ENCODE measurements around the gene PRM1. TPM values are rescaled to one million over a fixed set of nuclear protein-coding genes. Genes with fewer than 3 reads are reported as not detected.

PRM1 gene
- total and polyA plus RNA-seq, 8 donors: not detected

DNA sequence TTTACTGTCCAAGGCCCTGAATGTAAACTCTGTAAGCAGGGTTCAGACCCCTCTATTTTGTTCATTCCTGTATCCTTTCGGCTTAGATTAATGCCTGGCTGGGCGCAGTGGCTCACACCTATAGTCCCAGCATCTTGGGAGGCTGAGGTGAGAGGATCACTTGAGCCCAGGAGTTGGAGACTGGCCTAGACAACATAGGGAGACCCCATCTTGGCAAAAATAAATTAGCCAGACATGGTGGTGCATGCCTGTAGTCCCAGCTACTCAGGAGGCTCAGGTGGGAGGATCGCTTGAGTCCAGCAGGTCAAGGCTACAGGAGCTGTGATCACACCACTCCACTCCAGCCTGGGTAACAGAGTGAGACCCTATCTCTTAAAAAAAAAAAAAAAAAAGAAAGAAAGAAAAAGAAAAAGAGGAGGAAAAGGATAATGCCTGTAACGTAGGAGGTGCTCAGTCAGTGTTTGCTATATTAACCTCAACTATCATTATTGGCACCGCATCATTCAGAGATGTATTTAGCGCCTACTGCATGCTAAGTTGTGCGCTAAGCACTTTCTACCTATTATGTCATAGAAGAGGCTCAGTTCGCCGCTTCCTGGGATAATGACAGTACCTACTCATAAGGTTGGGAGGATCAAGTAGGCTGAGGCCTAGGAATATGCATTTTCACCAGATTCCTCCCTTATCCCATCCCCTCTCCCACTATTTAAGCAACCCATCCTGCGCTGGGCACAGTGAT lies 30.2 kb downstream of the PRM1 start:
- Histone ChIP-seq H3K36me3 (peaks cover 0 to 24% (median 0%) of the 10 kb centered on the region in 4 donors), H3K4me1 (peaks cover 17 to 30% (median 26%) of the 10 kb centered on the region in 4 donors), H3K27me3 (no peaks in the 10 kb centered on the region), H3K27ac (peak overlapping the region in 2 of 5 donors; percentile 59 to 99), H3K4me3 (no peak overlapping the region), H3K9me3 (no peaks in the 10 kb centered on the region)
- WGBS, 5 donors: 92 to 96% (median 93%) methylated on average over 10 of the region's 10 CpGs
- no peak for TF ChIP-seq POLR2AphosphoS5 (IDR thresholded peaks at IDR 0.05)
- no peak for TF ChIP-seq POLR2A (IDR thresholded peaks at IDR 0.05)
- TF ChIP-seq EP300 (IDR thresholded peaks at IDR 0.05): no peak
- TF ChIP-seq, protein P1, sequence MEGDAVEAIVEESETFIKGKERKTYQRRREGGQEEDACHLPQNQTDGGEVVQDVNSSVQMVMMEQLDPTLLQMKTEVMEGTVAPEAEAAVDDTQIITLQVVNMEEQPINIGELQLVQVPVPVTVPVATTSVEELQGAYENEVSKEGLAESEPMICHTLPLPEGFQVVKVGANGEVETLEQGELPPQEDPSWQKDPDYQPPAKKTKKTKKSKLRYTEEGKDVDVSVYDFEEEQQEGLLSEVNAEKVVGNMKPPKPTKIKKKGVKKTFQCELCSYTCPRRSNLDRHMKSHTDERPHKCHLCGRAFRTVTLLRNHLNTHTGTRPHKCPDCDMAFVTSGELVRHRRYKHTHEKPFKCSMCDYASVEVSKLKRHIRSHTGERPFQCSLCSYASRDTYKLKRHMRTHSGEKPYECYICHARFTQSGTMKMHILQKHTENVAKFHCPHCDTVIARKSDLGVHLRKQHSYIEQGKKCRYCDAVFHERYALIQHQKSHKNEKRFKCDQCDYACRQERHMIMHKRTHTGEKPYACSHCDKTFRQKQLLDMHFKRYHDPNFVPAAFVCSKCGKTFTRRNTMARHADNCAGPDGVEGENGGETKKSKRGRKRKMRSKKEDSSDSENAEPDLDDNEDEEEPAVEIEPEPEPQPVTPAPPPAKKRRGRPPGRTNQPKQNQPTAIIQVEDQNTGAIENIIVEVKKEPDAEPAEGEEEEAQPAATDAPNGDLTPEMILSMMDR (IDR thresholded peaks at IDR 0.05): no peak
- intact Hi-C loops (cut with DNase I; ENCODE audit: low total_unique reads): loop anchor here (10.0 kb wide), 1 partner anchor 126 kb away; no protein-coding TSS in a partner anchor
- DNase-seq: no peak

DNA sequence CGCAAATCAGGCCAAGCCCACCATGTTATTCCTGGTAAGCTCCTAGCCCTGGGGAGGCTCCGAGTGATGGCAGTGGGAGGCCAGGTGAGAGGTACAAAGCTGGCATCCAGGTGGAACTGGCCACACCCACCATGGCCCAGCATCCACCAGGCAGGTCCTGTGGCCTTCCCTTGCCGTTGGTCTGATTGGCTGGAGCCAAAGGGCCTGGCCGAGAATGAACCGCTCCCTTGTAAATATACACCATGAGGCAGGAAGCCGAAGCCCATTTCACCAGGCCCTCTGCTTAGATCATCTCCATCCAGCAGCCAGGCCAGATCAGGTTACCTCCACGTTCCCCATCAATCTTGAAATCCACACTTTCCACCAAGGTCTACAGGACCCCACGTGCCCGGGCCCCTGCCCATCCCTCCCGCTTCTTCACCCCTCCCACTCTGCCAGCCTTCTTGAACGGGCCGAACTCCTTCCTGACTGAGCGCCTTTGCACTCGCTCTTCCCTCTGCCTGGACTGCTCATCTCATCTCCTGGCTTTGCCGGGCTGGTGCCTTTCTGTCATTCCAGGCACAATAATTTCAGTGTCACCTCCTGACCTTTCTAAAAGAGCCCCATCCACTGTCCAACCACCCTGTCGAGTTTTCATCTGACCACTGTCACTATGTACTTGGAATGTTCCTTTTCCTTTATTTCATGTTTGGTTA lies 30.9 kb downstream of the PRM1 start:
- peaks cover 0 to 24% (median 0%) of the 10 kb centered on the region in 4 donors for H3K36me3 ChIP-seq
- 56 to 75% (median 63%) methylated on average over 16 of the region's 16 CpGs for WGBS, 5 donors
- no peaks in the 10 kb centered on the region for H3K27me3 ChIP-seq
- peak in 1 of 2 donors; percentile 33 for DNase-seq
- intact Hi-C loops (cut with DNase I; ENCODE audit: low total_unique reads): loop anchor here (10.0 kb wide), 1 partner anchor 125 kb away; no protein-coding TSS in a partner anchor
- peaks cover 15 to 28% (median 24%) of the 10 kb centered on the region in 4 donors for H3K4me1 ChIP-seq
- no peak overlapping the region for H3K4me3 ChIP-seq
- no peaks in the 10 kb centered on the region for H3K9me3 ChIP-seq
- H3K27ac ChIP-seq: no peak overlapping the region
- TF ChIP-seq POLR2A (IDR thresholded peaks at IDR 0.05) (no peak), POLR2AphosphoS5 (IDR thresholded peaks at IDR 0.05) (no peak), EP300 (IDR thresholded peaks at IDR 0.05) (no peak)
- TF ChIP-seq, protein P1 (IDR thresholded peaks at IDR 0.05): no peak

DNA sequence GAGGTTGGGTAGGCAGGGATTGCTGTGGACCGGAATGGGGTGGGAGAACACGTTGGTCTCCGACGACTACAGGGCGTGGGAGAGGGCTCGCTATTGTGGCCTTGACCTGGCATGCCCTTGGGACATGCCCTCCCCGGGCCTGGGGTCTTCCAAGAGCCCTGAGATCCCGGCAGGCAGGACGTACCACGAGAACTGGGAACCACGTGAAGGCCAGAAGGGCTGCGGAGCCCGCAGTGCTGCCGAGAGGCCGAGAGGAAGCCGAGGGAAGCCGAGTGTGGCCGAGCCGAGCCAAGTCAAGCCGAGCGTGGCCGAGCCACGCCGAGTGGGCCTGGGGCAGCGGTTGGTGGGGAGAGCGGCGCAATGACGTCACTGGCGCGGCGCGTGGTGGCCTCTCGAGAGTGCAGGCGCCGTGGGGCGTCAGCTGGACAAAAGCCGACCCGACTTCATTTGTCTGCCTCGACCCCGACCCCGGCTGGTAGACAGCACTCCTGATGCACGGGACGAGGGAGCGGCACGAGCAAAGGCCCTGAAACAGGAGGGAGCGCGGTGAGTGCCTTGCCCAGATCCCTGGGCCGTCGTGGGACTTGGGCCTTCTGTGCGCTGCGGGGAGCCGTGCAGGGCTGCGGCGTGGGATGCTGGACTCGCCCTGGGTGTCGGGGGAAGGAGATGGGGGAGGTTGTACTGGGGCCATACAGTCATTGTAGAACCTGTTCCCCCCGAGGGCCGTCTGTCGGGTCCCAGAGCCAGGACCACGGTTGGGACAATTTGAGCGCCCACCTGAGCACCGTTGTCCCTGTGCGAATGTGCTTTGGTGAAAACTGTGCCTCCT lies 31.7 kb downstream of the PRM1 start:
- DNase-seq: no peak
- Histone ChIP-seq H3K27ac (no peak overlapping the region), H3K4me3 (no peak overlapping the region), H3K9me3 (no peaks in the 10 kb centered on the region), H3K27me3 (no peaks in the 10 kb centered on the region), H3K36me3 (peaks cover 0 to 18% (median 0%) of the 10 kb centered on the region in 4 donors), H3K4me1 (peaks cover 7 to 20% (median 16%) of the 10 kb centered on the region in 4 donors)
- 91 to 95% (median 93%) methylated on average over 54 to 63 of the region's 63 CpGs for whole genome bisulfite sequencing, 5 donors
- no peak for TF ChIP-seq POLR2A (IDR thresholded peaks at IDR 0.05)
- TF ChIP-seq POLR2AphosphoS5 (IDR thresholded peaks at IDR 0.05): no peak
- TF ChIP-seq, protein P1 (IDR thresholded peaks at IDR 0.05): no peak
- no peak for TF ChIP-seq EP300 (IDR thresholded peaks at IDR 0.05)
- intact Hi-C loops (cut with DNase I; ENCODE audit: low total_unique reads): loop anchor here (10.0 kb wide), 1 partner anchor 125 kb away; no protein-coding TSS in a partner anchor

DNA sequence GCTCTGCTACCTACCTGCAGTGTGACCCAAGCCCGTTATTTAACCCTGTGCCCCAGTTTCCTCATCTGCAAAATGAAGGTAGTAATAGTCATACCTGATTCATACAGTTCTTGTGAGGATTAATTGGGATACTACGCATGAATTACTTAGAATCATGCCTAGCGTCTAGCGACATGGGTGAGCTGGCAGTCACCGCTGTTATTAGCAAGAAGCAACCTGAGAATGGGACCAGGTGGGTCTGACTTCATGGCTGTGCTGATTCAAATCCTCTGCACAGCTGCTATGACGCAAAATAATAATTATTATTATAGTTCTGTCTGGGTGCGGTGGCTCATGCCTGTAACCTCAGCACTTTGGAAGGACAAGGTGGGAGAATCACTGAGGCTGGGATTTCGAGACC lies 33.0 kb downstream of the PRM1 start:
- 86 to 98% (median 91%) methylated on average over 8 of the region's 8 CpGs for WGBS, 5 donors
- intact Hi-C loops (cut with DNase I; ENCODE audit: low total_unique reads): no loop called here
- Histone ChIP-seq H3K4me1 (peaks cover under 1 to 7% (median 3%) of the 10 kb centered on the region in 4 donors), H3K36me3 (peaks cover 0 to 12% (median 0%) of the 10 kb centered on the region in 4 donors), H3K27ac (no peak overlapping the region), H3K4me3 (no peak overlapping the region), H3K27me3 (no peaks in the 10 kb centered on the region), H3K9me3 (no peaks in the 10 kb centered on the region)
- DNase-seq: no peak
- TF ChIP-seq POLR2A (IDR thresholded peaks at IDR 0.05) (no peak), POLR2AphosphoS5 (IDR thresholded peaks at IDR 0.05) (no peak), EP300 (IDR thresholded peaks at IDR 0.05) (no peak)
- TF ChIP-seq, protein P1 (IDR thresholded peaks at IDR 0.05): no peak
